D721Med (cell line): ENCODE results near the gene UBASH3B.
"Not testable (repeated sequence)": the region's sequence is repeated elsewhere in the genome, so short reads cannot be mapped to it uniquely, and the experiment has no call there.

Experiments used
- DNase-seq: peaks from one replicate; pipeline ENCODE4 v3.0.0; 2011; ENCODE audit warnings: low spot score; ENCODE audit not compliant: insufficient read length
- FAIRE-seq: peaks from 2 replicates; lab custom pipeline; 2011; peaks lifted over from hg19 to GRCh38; lab: Jason Lieb, UNC
- TF ChIP-seq, protein P1 (sequence below): IDR thresholded peaks from 2 replicates; pipeline ENCODE4 v1.5.1; 2012; ENCODE audit warnings: mild to moderate bottlenecking, control low read depth; ENCODE audit not compliant: insufficient read depth; ENCODE audit errors: missing control alignments

UBASH3B gene

GRCh38 chr11:122619757-122620156 is 35.8 kb upstream of the UBASH3B start:
- DNase-seq = no peak
- TF ChIP-seq, protein P1, sequence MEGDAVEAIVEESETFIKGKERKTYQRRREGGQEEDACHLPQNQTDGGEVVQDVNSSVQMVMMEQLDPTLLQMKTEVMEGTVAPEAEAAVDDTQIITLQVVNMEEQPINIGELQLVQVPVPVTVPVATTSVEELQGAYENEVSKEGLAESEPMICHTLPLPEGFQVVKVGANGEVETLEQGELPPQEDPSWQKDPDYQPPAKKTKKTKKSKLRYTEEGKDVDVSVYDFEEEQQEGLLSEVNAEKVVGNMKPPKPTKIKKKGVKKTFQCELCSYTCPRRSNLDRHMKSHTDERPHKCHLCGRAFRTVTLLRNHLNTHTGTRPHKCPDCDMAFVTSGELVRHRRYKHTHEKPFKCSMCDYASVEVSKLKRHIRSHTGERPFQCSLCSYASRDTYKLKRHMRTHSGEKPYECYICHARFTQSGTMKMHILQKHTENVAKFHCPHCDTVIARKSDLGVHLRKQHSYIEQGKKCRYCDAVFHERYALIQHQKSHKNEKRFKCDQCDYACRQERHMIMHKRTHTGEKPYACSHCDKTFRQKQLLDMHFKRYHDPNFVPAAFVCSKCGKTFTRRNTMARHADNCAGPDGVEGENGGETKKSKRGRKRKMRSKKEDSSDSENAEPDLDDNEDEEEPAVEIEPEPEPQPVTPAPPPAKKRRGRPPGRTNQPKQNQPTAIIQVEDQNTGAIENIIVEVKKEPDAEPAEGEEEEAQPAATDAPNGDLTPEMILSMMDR = no peak
- no peak for FAIRE-seq

DNA sequence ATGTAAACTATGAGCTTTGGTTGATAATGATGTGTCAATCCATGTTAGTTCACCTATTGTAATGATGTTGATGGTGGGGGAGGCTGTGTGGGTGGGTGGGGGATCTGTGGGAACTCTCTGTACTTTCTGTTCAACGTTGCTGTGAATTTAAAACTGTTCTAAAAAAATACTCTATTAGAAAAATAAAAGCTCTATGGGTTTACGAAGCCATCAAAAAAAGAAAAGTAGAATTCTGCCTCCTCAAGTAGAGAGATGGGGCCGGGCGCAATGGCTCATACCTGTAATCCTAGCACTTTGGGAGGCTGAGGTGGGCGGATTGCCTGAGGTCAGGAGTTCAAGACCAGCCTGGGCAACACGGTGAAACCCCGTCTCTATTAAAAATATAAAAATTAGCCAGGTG is 30.0 kb upstream of the UBASH3B start:
- not testable (repeated sequence) for DNase-seq, FAIRE-seq

- FAIRE-seq = no peak
- DNase-seq = no peak
- TF ChIP-seq, protein P1 = no peak
These were observed 29.4 kb upstream of the UBASH3B start for GRCh38 chr11:122625976-122626665.

DNA sequence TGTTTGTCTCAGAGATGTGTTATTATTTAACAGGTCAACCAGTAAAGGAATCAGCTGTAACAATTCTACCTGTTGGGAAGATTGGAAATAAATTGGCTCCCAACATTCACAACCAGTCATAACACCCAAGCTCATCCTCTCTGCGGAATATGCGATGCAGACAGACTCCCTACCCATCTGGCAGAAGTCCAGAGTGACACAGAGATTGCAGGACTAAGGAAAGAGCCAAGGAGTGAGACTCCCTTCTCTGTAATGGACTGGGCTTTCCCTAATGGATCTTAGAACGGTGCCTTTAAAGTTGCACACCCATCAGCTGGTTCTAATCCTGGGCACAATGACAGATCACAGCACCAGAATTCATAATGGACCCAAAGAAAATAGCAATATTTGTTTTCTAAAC is 27.8 kb upstream of the UBASH3B start:
- TF ChIP-seq, protein P1 = no peak
- FAIRE-seq = no peak
- DNase-seq = no peak

DNA sequence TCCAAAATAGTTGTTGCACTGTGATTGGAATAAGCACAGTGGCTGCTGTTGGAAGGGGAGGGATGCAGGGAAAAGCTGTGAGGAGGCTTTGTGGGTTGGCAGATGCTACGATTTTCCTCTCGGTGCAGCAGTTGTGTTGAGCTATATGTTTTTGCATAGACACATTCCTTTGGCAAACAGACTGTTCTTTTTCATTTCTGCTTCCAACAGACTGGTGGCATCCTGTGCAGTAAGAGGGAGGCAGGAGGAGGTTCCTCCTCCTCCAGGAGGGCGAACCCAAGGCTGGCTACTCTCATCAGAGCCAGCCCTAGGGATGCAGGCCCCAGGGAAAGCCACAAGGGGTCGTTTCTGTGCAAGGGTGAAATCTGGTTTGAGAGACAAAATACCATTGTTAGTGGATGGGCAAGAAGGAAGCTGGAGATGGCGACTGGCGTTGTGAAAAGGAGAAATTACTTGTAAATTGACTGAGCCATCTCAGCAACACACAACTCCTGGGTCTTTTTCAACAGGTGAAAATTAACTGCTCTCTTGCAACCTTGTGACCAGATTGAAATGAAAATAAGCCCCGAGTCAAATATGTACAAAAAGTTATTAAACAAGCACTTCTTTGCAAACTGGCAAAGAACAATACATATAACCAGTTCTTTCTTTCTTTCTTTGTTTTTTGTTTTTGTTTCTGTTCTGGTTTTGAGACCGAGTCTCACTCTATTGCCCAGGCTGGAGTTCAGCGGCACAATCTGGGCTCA is 26.5 kb upstream of the UBASH3B start:
- no peak for DNase-seq
- TF ChIP-seq, protein P1 = peak; percentile 57
- no peak for FAIRE-seq

- FAIRE-seq = no peak
- TF ChIP-seq, protein P1 = no peak
- no peak for DNase-seq
These were observed 23.2 kb upstream of the UBASH3B start for GRCh38 chr11:122632181-122632824.

- FAIRE-seq (no peak), DNase-seq (no peak)
- TF ChIP-seq, protein P1 = peak; percentile 18
These were observed 22.2 kb upstream of the UBASH3B start for GRCh38 chr11:122633219-122633829.
